ENCODE results near the gene UBE2S.

- no peak for TF ChIP-seq POLR2A (IDR thresholded peaks at IDR 0.05)
- TF ChIP-seq CTCF (IDR thresholded peaks at IDR 0.05), result no peak
Measured at GRCh38 chr19:55424518-55424917, 16.9 kb upstream of the UBE2S start.
